GM12878 (cell line): Measurements from ENCODE around the gene GMIP.
A peak's percentile ranks its signal among the peaks of the same experiment; 100 is the strongest.

Experiments
- ESRRA ChIP-seq: IDR thresholded peaks from 2 replicates; pipeline ENCODE4 v1.6.1; 2012; ENCODE audit warnings: mild to moderate bottlenecking, low read length, improper control_type of control experiment
- TAF1 ChIP-seq: IDR thresholded peaks from 2 replicates; pipeline ENCODE4 v1.6.1; 2011; ENCODE audit warnings: mild to moderate bottlenecking, low read depth, low read length, borderline replicate concordance
- TF ChIP-seq, protein P1 (sequence below): IDR thresholded peaks from 2 replicates; pipeline ENCODE4 v1.6.1; 2012; ENCODE audit warnings: low read depth, low read length, improper control_type of control experiment
- TF ChIP-seq, protein P2 (sequence below): IDR thresholded peaks from 2 replicates; pipeline ENCODE4 v1.6.1; 2012; ENCODE audit warnings: mild to moderate bottlenecking, low read depth, low read length
- TF ChIP-seq, protein P3 (sequence below), 3 experiments: IDR thresholded peaks in 2 of 3; conservative IDR thresholded peaks in 1 of 3; 2 replicates each; pipeline ENCODE4 v1.5.1; 2011; ENCODE audit warnings: low read depth in 3 of 3, low read length in 3 of 3, mild to moderate bottlenecking in 3 of 3, control low read depth in 2 of 3, moderate library complexity in 2 of 3, inconsistent platforms in 1 of 3, mixed read lengths in 1 of 3; ENCODE audit not compliant: control insufficient read depth in 2 of 3, insufficient read depth in 1 of 3; ENCODE audit errors: extremely low read depth in 1 of 3

DNA sequence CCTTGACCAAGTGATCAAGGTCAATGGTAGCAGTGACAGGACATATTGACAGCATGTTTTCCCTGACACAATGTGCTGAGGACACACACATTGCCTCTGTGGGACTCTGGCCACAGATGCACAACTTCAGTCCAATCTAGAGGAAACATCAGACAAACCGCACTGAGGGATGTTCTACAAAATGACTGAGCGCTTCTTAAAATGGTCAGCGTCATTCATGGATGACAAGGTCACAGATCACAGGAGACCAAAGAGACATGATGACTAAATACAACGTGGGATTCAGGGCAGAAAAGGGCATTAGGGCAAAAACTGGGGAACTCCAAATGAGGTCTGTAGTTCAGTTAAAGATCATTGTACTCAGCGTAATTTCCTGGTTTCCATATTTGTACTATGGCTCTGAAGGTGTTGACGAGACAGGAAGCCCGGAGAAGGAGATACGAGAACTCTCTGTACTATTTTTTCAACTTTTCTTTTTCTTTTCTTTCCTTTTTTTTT is 45.6 kb downstream of the GMIP start:
- TF ChIP-seq ESRRA (peak; percentile 98), TAF1 (no peak)
- TF ChIP-seq, protein P1, sequence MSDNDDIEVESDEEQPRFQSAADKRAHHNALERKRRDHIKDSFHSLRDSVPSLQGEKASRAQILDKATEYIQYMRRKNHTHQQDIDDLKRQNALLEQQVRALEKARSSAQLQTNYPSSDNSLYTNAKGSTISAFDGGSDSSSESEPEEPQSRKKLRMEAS: peak; percentile 53; the same call in 1 of the 2 replicates
- TF ChIP-seq, protein P2, sequence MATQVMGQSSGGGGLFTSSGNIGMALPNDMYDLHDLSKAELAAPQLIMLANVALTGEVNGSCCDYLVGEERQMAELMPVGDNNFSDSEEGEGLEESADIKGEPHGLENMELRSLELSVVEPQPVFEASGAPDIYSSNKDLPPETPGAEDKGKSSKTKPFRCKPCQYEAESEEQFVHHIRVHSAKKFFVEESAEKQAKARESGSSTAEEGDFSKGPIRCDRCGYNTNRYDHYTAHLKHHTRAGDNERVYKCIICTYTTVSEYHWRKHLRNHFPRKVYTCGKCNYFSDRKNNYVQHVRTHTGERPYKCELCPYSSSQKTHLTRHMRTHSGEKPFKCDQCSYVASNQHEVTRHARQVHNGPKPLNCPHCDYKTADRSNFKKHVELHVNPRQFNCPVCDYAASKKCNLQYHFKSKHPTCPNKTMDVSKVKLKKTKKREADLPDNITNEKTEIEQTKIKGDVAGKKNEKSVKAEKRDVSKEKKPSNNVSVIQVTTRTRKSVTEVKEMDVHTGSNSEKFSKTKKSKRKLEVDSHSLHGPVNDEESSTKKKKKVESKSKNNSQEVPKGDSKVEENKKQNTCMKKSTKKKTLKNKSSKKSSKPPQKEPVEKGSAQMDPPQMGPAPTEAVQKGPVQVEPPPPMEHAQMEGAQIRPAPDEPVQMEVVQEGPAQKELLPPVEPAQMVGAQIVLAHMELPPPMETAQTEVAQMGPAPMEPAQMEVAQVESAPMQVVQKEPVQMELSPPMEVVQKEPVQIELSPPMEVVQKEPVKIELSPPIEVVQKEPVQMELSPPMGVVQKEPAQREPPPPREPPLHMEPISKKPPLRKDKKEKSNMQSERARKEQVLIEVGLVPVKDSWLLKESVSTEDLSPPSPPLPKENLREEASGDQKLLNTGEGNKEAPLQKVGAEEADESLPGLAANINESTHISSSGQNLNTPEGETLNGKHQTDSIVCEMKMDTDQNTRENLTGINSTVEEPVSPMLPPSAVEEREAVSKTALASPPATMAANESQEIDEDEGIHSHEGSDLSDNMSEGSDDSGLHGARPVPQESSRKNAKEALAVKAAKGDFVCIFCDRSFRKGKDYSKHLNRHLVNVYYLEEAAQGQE: no peak
- TF ChIP-seq, protein P3, sequence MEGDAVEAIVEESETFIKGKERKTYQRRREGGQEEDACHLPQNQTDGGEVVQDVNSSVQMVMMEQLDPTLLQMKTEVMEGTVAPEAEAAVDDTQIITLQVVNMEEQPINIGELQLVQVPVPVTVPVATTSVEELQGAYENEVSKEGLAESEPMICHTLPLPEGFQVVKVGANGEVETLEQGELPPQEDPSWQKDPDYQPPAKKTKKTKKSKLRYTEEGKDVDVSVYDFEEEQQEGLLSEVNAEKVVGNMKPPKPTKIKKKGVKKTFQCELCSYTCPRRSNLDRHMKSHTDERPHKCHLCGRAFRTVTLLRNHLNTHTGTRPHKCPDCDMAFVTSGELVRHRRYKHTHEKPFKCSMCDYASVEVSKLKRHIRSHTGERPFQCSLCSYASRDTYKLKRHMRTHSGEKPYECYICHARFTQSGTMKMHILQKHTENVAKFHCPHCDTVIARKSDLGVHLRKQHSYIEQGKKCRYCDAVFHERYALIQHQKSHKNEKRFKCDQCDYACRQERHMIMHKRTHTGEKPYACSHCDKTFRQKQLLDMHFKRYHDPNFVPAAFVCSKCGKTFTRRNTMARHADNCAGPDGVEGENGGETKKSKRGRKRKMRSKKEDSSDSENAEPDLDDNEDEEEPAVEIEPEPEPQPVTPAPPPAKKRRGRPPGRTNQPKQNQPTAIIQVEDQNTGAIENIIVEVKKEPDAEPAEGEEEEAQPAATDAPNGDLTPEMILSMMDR (IDR thresholded peaks at IDR 0.05 in 2 of 3, conservative IDR thresholded peaks at IDR 0.05 in 1 of 3; ENCODE audit: control insufficient read depth in 2 of 3, extremely low read depth in 1 of 3, insufficient read depth in 1 of 3, low read depth in 3 of 3, low read length in 3 of 3): no peak
